Smooth muscle cell (in vitro differentiated cells): ENCODE data around the gene HECTD4. TPM values are rescaled to one million over a fixed set of nuclear protein-coding genes. Genes with fewer than 3 reads are reported as not detected.

Experiments used
- DNase-seq: peaks from one replicate; lab custom pipeline; 2025; ENCODE audit not compliant: unreplicated experiment; lab: John Stamatoyannopoulos, UW
- H2AFZ ChIP-seq: fragments of 200-600 bp; sonication (generic); 2 replicates; pipeline ENCODE4 v1.6.0; 2016; ENCODE audit warnings: antibody characterized with exemption, low read depth, mild to moderate bottlenecking
- H3F3A ChIP-seq: fragments of 200-600 bp; sonication (generic); 2 replicates; pipeline ENCODE4 v1.6.0; 2017; ENCODE audit warnings: antibody characterized with exemption, low read depth
- H3K27ac ChIP-seq: fragments of 200-600 bp; sonication (generic); 2 replicates; pipeline ENCODE4 v1.5.1; 2016; ENCODE audit warnings: low read depth, mild to moderate bottlenecking
- H3K27me3 ChIP-seq: fragments of 200-600 bp; sonication (generic); 2 replicates; pipeline ENCODE4 v1.6.1; 2016; ENCODE audit warnings: low read depth, mild to moderate bottlenecking
- H3K36me3 ChIP-seq: fragments of 200-600 bp; sonication (generic); 2 replicates; pipeline ENCODE4 v1.5.1; 2016; ENCODE audit warnings: low read depth
- H3K4me1 ChIP-seq: fragments of 200-600 bp; sonication (generic); 2 replicates; pipeline ENCODE4 v1.5.1; 2016; ENCODE audit warnings: low read depth
- H3K4me2 ChIP-seq: fragments of 200-600 bp; sonication (generic); 2 replicates; pipeline ENCODE4 v1.6.0; 2016; ENCODE audit warnings: mild to moderate bottlenecking
- H3K4me3 ChIP-seq: fragments of 200-600 bp; sonication (generic); 2 replicates; pipeline ENCODE4 v1.5.1; 2016; ENCODE audit warnings: mild to moderate bottlenecking
- H3K79me2 ChIP-seq: fragments of 200-600 bp; sonication (generic); 2 replicates; pipeline ENCODE4 v1.6.0; 2016; ENCODE audit warnings: low read depth, mild to moderate bottlenecking
- H3K9ac ChIP-seq: fragments of 200-600 bp; sonication (generic); 2 replicates; pipeline ENCODE4 v1.6.0; 2016; ENCODE audit warnings: low read depth
- H3K9me3 ChIP-seq: fragments of 200-600 bp; sonication (generic); replicated peaks from 2 replicates; pipeline ENCODE4 v1.5.1; 2016; ENCODE audit warnings: low read depth
- H4K20me1 ChIP-seq: fragments of 200-600 bp; sonication (generic); 2 replicates; pipeline ENCODE4 v1.6.0; 2016; ENCODE audit warnings: low read depth
- WGBS: methylation state at CpG from one replicate; pipeline ENCODE4 v1.1.7; 2016; ENCODE audit warnings: low lambda C conversion rate; 5-methylcytosine and 5-hydroxymethylcytosine counted together
- polyA plus RNA-seq: library from polyadenylated mRNA; unstranded; fragments of >200 nt; fragmentation: Nextera tagmentation; extraction: Ambion mirVana; gene quantifications from 2 replicates; pipeline ENCODE4 v1.2.1, GENCODE V29; 2016
- total RNA-seq: library from RNA; depleted of rRNA; stranded (reverse); fragments of >200 nt; gene quantifications from 2 replicates; pipeline ENCODE4 v1.2.3, GENCODE V29; 2014
- TF ChIP-seq, protein P1 (sequence below): fragments of 200-600 bp; sonication (generic); IDR thresholded peaks from 2 replicates; pipeline ENCODE4 v1.5.1; 2017; ENCODE audit warnings: borderline replicate concordance, mild to moderate bottlenecking, antibody characterized with exemption; ENCODE audit not compliant: insufficient read depth, poor library complexity, severe bottlenecking

HECTD4 gene
- total and polyA plus RNA-seq, 2 experiments from 2014 or later, result 6.6 to 16.9 TPM

DNA sequence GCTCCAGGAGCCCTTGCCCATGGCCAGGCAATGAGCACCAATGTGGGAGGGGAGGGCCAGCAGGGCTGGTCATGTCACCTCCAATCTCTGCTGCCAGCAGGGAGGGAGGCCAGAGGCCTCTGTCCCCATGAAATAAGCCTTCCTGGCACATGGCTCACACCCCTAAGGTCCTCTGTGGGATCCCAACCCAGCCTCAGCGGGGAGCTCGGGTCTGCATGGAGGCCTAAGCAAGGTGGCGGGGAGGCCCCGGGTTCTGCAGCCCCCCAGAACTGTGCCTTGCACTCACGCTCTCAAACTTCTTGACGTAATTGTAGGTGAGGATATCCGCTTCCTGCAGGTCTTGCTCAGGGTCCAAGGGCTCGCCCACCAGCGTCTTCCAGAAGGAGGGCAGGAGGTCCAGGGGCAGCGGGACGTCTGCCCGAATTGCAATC lies 215.2 kb downstream of the HECTD4 start:
- TF ChIP-seq, protein P1, sequence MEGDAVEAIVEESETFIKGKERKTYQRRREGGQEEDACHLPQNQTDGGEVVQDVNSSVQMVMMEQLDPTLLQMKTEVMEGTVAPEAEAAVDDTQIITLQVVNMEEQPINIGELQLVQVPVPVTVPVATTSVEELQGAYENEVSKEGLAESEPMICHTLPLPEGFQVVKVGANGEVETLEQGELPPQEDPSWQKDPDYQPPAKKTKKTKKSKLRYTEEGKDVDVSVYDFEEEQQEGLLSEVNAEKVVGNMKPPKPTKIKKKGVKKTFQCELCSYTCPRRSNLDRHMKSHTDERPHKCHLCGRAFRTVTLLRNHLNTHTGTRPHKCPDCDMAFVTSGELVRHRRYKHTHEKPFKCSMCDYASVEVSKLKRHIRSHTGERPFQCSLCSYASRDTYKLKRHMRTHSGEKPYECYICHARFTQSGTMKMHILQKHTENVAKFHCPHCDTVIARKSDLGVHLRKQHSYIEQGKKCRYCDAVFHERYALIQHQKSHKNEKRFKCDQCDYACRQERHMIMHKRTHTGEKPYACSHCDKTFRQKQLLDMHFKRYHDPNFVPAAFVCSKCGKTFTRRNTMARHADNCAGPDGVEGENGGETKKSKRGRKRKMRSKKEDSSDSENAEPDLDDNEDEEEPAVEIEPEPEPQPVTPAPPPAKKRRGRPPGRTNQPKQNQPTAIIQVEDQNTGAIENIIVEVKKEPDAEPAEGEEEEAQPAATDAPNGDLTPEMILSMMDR, result no peak
- no peaks in the 10 kb centered on the region for H3F3A ChIP-seq
- H3K27me3 ChIP-seq, result no peaks in the 10 kb centered on the region
- no peak overlapping the region for H3K4me3 ChIP-seq
- H2AFZ ChIP-seq, result no peak overlapping the region
- no peak overlapping the region for H3K9ac ChIP-seq
- no peaks in the 10 kb centered on the region for H3K36me3 ChIP-seq
- H3K9me3 ChIP-seq, result no peaks in the 10 kb centered on the region
- H3K79me2 ChIP-seq, result no peaks in the 10 kb centered on the region
- no peak overlapping the region for H3K27ac ChIP-seq
- H3K4me2 ChIP-seq, result no peak overlapping the region
- no peaks in the 10 kb centered on the region for H4K20me1 ChIP-seq
- 97% methylated on average over 12 of the region's 12 CpGs for WGBS
- no peaks in the 10 kb centered on the region for H3K4me1 ChIP-seq
- no peak for DNase-seq

DNA sequence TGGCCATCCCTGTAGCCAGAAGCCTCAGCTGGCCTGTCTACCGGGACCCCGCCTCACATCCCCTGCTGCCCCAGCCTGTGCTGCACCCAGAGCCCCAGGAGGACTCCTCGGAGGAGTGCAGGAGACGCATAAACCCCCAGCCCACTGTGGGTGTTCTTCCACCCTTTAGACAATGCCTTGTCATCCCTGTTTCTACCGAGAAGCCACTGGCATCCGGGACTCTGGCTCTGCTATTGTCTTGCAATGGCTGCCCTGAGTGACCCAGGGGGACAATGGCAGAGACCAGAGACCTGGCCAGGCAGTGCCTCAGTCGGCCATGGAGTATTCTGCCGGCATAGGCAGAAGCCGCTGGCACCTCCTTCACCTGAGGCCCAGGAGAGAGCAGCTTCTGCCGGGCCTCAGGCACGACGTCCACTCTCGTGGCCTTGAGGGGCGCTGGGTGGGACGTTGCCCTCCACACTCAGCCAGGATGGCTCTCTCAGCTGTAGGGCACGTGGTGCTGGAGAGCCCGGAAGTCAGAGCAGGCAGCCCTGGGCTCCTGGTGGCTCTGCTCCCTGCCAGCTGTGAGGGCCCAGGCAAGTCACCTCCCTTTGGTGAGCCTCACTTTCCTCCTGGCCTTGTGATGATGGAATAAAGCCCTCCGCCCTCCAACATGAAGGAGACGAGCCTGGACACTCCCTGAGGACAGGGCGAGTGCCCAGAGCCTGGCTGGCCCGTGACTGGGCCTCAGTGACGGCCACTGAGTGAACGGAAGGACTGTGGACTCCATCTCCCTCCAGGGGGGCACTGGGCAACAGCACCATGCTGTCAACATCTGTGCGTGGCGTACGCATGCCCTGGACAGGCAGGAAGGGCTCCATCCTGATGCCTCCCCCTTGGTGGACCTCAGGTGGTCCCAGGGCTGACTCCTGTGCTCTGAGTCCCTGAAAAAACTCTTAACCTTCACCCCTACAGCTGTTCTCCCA lies 215.9 kb downstream of the HECTD4 start:
- Histone ChIP-seq H3K79me2 (no peaks in the 10 kb centered on the region), H3K9me3 (no peaks in the 10 kb centered on the region), H3K9ac (no peak overlapping the region), H3K4me3 (no peak overlapping the region), H3K36me3 (no peaks in the 10 kb centered on the region), H2AFZ (no peak overlapping the region), H3K27me3 (no peaks in the 10 kb centered on the region), H3K4me2 (no peak overlapping the region), H4K20me1 (no peaks in the 10 kb centered on the region), H3K4me1 (no peaks in the 10 kb centered on the region), H3F3A (no peaks in the 10 kb centered on the region), H3K27ac (no peak overlapping the region)
- DNase-seq, result no peak
- 98% methylated on average over 26 of the region's 26 CpGs for WGBS
- TF ChIP-seq, protein P1, result no peak

GRCh38 chr12:112165624-112166023 lies 216.6 kb downstream of the HECTD4 start:
- H3K4me1 ChIP-seq, result no peaks in the 10 kb centered on the region
- H3K27ac ChIP-seq, result no peak overlapping the region
- TF ChIP-seq, protein P1, result no peak
- H3K79me2 ChIP-seq, result no peaks in the 10 kb centered on the region
- no peak overlapping the region for H3K4me3 ChIP-seq
- no peaks in the 10 kb centered on the region for H3K27me3 ChIP-seq
- 99% methylated on average over 13 of the region's 13 CpGs for WGBS
- no peaks in the 10 kb centered on the region for H3K9me3 ChIP-seq
- no peak overlapping the region for H3K9ac ChIP-seq
- H4K20me1 ChIP-seq, result no peaks in the 10 kb centered on the region
- no peak for DNase-seq
- H2AFZ ChIP-seq, result no peak overlapping the region
- H3K36me3 ChIP-seq, result no peaks in the 10 kb centered on the region
- no peak overlapping the region for H3K4me2 ChIP-seq
- H3F3A ChIP-seq, result no peaks in the 10 kb centered on the region
